Middle frontal gyrus (tissue), 1 donor: ENCODE results near the gene MLLT3.
"Not testable (repeated sequence)": the region's sequence is repeated elsewhere in the genome, so short reads cannot be mapped to it uniquely, and the experiment has no call there.

Source experiments
- DNase-seq: peaks from one replicate; pipeline ENCODE4 v3.0.0-alpha.2; 2015; ENCODE audit warnings: low spot score; ENCODE audit errors: extremely low spot score

The MLLT3 gene

DNA sequence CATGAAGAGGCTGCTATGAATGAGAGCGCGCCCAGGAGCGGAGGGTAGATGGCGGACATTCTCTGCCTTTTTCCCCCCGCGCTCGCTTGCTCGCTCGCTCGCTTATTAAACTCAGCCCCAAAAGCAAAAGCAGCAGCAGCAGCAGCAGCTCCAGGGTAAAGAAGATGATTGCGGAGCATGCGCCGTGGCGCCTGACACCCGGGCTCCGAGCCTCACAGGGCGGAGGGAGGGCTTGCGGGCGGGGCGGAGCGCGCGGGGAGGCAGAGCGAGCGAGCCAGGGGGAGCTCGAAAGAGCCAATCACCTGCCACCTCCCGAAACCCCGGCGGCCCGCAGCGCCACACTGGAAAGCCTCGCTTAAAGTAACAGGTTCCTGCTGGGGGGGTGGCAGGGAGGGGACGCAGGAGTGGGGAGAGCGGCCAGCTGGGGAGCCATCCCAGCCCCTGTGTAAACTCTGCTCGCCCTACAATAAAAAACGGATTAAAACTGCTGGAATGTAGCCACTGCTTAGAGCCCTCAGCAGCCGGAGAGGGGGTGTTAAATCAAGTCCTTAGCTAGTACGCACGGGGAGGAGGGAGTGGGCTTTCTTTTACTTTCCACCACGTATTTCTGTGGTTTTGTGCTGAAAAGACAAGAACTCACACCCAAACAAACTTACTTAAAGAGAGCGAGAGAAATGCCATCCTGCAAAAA lies at the start of gene MLLT3:
Gene MLLT3 (minus strand): TSS at position 170 of the 691 bp plus-strand sequence.
- DNase-seq = peak; percentile 84

DNA sequence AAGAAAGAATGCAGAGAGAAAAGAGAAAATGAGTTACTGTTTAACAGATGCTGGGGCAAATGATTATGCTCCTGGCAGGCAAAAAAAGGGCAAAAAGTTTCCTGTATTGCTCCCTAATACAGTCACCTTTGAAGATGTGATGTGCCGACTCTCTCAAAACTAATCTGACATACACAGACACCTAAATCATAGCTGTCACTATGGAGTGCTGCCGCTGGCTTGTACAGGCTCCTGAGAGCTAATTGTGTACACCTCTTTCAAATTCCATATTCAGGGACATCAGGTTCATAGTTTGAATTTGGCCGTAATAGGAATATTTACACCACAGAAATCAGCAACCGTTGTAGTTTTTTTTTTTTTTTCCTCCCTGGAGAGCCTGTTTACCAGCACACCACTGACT lies 49.3 kb upstream of the MLLT3 start:
- DNase-seq = no peak

DNA sequence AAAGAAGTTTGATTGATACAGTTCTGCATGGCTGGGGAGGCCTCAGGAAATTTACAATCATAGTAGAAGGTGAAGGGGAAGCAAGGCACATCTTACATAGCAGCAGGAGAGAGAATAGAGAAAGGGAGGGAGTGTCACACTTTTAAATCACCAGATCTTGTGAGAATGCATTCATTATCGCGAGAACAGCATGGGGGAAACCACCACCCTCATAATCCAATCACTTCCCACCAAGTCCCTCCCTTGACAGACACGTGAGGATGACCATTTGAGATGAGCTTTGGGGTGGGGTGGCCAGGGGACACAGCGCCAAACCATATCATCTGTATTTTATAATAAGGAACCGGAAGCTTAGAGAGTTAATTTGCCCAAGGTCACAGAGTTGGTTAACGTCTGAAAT lies 48.1 kb upstream of the MLLT3 start:
- no peak for DNase-seq

DNA sequence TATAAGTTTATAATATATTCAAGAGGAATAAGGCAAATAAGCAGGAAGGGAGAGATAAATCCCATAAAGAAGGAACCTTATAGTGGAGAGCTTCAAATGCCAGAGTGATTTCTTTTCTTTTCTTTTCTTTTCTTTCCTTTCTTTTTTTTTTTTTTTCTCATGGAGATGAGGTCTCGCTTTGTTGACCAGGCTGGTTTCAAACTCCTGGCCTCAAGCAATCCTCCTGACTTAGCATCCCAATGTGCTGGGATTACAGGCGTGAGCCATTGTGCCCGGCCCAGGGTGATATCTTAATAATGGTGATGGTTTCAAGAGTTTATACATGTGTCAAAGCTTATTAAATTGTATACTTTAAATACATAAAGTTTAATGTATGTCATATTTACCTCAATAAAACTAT lies 42.2 kb upstream of the MLLT3 start:
- DNase-seq = no peak

DNA sequence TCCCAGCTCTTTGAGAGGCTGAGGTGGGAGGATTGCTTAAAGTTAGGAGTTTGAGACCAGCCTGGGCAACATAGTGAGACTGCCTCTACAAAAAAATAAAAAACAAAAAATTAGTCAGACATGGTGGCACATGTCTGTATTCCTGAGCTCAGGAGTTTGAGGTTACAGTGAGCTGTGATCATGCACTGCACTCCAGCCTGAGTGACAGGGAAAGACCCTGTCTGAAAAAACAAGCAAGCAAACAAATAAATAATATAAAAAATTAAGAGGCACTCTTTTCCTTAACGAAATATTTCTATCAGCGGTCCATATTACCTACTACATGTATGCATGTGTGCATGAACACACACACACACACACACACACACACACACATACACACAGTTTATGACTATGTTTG lies 40.8 kb upstream of the MLLT3 start:
- no peak for DNase-seq

DNA sequence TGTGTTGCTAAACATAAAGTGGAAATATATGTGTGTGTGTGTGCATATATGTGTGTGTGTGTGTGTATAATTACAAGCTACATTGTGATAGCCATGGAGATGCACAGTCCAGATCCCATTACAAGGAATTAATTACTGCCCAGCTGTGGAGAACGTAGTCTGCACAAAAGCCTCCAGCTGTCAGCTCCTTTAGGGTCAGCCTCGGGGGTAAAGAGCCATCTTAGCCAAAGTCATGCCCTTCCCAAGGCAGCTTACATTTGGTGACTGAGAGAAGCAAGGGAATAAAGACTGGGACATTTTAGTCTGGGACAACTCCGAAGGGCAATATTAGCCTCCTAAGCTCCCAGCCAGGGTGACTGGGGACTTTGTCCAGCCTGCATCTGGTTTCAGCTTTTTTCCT lies 39.9 kb upstream of the MLLT3 start:
- DNase-seq = no peak

DNA sequence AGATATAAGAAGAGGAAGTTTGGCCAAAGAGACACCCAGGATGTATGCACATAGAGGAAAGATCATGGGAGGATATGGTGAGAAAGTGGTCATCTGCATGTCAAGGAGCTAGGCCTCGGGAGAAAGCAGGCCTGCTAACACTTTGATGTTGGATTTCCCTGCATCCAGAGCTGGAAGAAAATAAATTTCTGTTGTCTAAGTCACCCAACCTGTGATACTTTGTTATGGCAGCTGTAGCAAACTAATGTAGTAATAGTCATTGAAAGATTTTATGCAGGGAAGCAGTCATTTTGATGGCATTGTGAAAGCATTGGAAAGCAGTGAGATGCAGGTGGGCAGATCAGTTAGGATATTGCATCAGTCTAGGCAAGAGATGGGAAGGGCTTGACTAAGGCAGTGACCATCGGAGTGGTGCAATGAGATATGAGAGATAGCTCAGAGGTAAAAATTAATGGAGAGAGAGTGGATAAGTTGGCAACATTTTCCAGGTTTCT lies 37.2 kb upstream of the MLLT3 start:
- no peak for DNase-seq

DNA sequence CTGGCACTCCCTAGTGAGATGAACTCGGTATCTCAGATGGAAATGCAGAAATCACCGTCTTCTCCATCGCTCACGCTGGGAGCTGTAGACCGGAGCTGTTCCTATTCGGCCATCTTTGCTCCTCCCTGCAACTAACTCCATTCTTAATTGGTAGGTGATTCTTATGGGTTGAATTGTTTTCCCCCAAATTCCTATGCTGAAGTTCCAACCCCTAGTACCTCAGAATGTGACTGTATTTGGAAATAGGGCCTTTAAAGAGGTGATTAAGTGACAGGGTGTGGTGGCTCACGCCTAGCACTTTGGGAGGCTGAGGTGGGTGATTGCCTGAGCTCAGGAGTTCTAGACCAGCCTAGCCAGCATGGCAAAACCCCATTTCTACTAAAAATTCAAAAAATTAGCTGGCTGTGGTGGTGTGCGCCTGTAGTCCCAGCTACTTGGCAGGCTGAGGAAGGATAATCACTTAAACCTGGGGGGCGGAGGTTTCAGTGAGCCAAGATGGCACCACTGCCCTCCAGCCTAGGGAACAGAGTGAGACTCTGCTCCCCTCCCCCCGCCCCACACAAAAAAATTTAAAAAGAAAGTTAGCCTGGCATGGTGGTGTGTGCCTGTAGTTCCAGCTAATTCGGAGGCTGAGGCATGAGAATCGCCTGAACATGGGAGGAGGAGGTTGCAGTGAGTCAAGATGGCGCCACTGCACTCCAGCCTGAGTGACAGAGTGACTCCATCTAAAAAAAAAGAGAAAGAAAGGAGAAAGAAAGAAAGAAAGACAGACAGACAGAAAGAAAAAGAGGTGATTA lies 36.6 kb upstream of the MLLT3 start:
- DNase-seq = no peak

DNA sequence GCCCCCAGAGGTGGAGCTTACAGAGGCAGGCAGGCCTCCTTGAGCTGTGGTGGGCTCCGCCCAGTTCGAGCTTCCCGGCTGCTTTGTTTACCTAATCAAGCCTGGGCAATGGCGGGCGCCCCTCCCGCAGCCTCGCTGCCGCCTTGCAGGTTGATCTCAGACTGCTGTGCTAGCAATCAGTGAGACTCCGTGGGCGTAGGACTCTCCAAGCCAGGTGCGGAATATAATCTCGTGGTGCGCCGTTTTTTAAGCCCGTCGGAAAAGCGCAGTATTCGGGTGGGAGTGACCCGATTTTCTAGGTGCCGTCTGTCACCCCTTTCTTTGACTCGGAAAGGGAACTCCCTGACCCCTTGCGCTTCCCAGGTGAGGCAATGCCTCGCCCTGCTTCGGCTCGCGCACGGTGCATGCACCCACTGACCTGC lies 36.0 kb upstream of the MLLT3 start:
- not testable (repeated sequence) for DNase-seq

DNA sequence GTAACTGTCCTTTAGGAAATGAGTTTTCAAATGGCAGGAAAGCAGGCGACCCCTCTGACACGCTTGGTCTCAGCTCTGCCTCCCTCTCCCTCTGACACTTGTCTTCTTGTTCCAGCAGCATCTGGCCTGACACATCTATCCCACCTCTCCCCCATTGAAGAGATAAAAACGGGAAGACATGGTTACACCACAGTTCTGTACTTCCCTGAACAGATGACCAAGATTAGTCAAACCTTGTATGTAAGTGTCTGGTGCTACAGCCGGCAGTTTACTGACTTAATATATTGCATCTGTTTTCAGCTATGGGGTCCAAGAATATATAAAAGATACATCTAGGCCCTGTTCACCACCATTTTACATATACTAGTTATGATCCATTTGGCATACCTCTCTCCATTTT lies 29.6 kb upstream of the MLLT3 start:
- no peak for DNase-seq

DNA sequence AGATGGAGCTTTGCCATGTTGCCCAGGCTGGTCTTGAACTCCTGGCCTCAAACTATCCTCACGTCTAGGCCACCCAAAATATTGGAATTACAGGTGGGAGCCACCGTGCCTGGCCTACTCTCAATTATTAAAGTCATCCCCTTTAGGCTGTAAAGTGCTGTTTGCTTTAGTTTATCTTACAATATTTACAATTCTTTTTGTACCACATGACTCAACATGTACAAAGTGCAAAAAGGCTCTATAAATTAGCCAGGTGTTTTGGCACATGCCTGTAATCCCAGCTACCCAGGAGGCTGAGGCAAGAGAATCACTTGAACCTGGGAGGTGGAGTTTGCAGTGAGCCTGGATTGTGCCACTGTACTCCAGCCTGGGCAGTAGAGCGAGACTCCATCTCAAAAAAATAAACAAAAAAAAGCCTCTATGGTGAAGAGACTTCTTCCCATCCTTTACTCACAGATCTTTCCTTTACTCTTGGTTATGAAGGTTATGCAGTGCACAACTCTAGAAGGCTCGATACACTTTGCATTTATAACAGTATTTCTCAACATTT lies 28.5 kb upstream of the MLLT3 start:
- DNase-seq = no peak

DNA sequence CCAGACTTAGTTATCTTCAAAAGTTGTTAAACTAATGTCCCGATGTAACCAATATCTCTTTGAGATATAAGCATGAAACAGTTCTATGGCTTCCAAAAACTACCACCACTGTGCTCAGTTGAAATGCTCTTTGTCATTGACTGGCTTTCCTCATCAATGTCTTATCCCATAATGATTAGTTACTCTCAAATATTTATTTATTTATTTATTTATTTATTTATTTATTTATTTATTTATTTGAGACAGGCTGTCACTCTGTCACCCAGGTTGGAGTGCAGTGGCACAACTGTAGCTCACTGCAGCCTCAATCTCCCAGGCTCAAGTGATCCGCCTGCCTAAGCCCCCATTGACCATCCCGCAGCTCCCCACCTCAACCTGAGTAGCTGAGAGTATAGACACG lies 28.0 kb upstream of the MLLT3 start:
- no peak for DNase-seq

DNA sequence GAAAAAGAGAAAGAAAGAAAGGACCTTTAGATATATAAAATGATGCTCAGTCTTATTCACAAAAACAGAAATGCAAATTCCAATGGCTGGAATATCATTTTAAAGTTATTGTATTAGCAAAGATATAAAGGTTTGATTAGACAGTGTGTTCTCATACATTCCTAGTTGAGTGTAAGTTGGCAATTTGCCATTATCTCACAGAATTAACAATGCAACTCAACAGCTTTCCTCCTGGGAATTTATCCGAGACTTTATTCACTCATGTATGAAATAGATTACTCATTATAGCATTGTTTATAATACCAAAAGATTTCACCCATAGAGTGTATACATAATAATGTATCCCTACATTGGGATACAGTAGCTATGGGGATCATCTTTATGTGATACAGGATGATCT lies 27.1 kb upstream of the MLLT3 start:
- DNase-seq = no peak

DNA sequence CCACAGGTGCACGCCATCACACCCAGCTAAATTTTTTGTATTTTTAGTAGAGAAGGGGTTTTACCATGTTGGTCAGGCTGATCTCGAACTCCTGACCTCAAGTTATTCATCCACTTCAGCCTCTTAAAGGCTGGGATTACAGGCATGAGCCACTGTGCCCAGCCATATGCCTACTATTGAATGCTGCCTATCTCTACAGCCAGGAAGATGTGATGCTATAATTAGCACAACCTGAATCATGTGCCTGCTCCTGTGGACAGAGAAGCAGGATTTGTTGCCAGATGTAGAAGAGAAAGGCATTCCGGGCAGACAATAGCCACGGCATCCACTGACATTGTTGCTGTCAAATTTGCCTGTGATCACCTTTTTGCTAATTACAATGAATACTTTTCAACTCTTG lies 24.4 kb upstream of the MLLT3 start:
- DNase-seq = no peak

DNA sequence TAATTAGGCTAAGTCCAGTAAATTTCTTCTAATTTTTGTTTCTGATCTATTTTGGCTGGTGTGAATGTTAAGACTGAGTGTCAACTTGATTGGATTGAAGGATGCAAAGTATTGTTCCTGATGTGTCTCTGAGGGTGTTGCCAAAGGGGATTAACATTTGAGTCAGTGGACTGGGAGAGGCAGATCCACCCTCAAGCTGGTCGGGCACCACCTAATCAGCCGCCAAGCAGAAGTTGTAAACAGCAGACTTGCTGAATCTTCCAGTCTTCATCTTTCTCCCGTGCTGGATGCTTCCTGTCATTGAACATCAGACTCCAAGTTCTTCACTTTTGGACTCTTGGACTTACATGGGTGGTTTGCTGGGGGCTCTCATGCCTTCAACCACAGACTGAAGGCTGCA lies 21.4 kb upstream of the MLLT3 start:
- DNase-seq = no peak

DNA sequence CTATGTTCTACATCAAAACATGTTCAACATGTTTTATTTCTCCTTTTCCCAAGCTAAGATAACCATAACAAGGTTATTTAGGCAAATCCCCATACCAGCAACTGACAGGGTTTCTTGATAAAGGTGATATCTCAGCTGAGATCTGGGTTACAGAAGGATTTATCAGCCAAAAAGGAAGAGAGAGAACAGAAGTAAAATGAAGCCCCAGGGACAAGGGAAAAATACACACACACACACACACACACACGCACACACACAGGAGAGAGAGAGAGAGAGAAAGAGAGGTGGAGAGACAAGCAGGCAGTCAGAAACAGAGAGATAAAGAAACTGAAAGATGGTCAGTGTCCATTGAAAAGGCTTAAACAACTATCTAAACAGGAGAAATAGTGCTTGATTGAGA lies 19.7 kb upstream of the MLLT3 start:
- no peak for DNase-seq

DNA sequence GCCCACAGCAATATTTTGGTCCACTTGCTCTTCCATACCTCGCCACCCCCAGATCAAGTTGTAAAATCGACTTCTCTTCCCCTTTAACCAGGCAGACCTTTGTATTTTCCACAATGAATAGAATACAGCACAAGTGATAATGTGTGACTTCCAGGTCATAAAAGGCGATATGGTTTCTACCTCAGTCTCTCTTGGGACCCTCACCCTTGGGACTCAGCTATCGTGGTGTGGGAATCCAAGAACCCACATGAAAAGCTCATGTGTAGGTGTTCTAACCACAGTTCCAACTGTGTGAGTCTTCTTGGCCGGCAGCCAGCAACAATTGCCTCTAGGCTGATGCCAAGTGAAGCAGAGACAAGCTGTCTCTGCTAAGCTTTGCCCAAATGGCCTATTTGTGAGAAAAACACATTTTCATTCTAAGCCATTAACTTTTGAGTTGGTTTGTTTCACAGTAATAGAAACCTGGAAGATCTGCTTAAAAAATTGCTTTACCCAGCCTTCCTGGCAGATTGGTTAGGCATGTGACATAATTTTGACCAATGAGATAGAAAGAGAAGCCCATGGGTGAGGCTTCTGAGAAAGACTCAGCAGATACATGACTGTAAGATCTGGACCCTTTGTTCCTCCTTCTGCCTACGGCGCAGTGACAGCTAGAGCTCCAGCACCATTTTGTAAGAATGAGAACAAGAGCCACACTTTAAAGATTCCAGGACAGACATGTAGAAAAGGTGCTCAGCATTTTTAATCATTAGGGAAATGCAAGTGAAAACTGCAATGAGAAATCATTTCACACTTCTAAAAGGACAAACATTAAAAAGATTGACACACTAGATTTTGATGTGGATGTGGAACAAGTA lies 18.3 kb upstream of the MLLT3 start:
- no peak for DNase-seq

DNA sequence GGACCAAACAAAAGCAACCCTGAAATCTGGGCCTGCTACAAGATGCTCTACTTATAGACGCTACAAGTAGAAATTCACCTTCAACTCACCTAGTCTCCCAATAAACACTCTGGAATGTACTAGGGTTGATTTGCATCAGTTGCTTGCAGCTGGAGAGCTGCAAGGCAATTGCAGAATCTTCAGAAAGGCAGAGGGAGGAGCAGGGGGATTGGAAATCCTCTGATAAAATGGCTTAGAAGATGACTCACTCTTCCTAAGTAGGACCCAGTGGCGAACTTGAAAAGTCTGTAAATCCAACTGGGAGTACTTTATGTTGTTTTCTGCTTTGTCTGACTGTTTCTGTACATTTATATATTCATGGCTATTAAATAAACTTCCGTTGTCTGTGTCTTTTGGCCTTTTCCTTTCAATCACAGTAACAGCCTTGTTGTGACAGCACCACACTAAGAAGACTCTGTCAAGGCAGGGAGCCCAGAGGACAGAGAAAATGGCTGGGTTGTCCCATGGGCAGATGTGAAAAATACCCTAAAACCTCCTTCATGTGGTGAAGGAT lies 14.7 kb upstream of the MLLT3 start:
- no peak for DNase-seq

DNA sequence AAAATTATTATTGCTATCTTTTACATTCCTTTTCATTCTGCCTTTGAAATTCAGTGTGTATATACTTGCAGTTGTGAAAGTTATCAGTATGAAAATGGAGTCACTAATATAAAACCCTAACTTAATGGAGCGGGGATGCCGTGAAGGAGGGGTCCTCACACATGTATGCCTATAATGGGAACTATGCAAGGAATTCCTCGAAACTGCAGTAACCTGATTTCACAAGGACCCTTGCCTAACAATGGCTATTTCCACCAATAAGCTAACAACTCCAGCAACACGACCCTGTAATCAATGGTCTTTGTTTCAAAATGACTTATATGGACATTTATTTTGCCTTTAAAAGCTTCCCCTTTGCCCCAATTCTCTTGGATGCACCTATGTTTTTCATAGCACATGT lies 12.6 kb upstream of the MLLT3 start:
- DNase-seq = no peak

DNA sequence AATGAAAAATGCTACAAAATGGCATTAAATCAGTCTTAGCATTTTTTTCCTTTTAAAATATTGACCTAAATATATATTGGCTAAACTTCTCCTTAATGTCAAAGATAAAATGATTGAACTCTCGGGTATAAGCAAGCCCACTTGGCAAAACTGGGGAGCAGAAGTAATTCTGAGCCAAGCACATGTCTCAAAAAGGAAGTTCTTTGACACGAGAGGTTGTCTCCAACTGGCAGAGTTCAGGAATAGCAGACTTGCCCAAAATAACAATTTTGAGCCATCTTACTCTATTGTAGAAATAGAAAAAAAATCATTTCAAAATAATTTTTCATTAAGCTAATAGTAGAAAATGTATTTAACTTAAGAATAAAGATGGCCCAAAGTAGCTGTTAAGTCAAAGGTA lies 10.4 kb upstream of the MLLT3 start:
- DNase-seq = no peak

DNA sequence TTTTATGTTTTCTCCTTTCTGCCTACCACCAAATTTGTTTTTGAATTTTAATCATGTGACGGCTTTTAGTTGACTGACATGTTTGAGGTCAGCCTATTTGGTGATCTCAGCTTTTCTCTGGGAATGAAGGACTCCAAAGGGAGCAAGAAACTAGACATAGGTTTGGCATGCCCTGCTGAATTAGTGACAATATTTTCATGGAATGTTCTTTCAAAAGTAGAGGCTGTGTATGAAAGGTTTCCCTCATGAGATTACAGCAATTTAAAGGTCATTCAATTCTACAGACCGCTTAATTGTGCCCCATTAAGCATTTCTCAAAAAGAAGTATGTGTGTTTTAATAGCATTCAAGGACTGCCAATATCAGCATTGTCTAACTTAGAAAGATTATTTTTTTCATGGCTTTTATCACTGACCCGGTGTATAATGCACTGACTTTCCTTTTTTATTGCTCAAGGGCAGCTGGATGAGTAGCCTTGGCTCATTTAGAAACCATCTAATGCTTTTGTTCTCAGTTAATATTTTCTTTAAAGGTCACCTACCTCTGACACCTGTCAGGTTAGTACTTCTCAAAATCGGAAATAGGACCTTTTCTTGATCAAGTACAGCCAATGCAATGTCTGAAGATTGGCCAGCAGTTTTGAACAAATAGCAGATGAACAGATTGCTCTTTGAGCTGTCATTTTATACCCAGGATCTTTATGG lies 8.1 kb upstream of the MLLT3 start:
- DNase-seq = no peak
